K562 (cell line): ENCODE results near the gene LASP1. TPM values are rescaled to one million over a fixed set of nuclear protein-coding genes. Genes with fewer than 3 reads are reported as not detected.

ENCODE experiments used
- CXXC5 ChIP-seq: fragments of 250-450 bp; sonication (Bioruptor Pico); IDR thresholded peaks from 2 replicates; pipeline ENCODE4 v1.8.0; 2022; ENCODE audit warnings: inconsistent platforms, mild to moderate bottlenecking, moderate library complexity
- EGR1 ChIP-seq: fragments of 450-650 bp; conservative IDR thresholded peaks from 2 replicates; pipeline ENCODE4 v1.6.1; 2017; ENCODE audit warnings: mild to moderate bottlenecking
- FOXA3 ChIP-seq, 2 experiments: fragments of 450-650 bp in 1 of 2; sonication (generic) in 1 of 2; formaldehyde crosslinking; IDR thresholded peaks in 1 of 2; conservative IDR thresholded peaks in 1 of 2; 2 replicates each; pipeline versions ENCODE4 v1.4.0 to v1.8.0; 2020 to 2022; ENCODE audit warnings: mild to moderate bottlenecking in 2 of 2, missing genetic modification reagents in 1 of 2
- IRF2 ChIP-seq: sonication (generic); formaldehyde crosslinking; IDR thresholded peaks from 2 replicates; pipeline ENCODE4 v1.8.1; 2022; ENCODE audit warnings: mild to moderate bottlenecking, missing genetic modification reagents
- LARP7 ChIP-seq: fragments of 450-650 bp; IDR thresholded peaks from 2 replicates; pipeline ENCODE4 v1.6.1; 2016
- NONO ChIP-seq, 2 experiments: fragments of 200-400 bp in 1 of 2; fragments of 450-650 bp in 1 of 2; formaldehyde crosslinking in 1 of 2; IDR thresholded peaks; 2 replicates each; pipeline ENCODE4 v1.6.1; 2017; ENCODE audit warnings: low read depth in 2 of 2, mild to moderate bottlenecking in 2 of 2, moderate library complexity in 2 of 2, low read length in 1 of 2
- NR2F6 ChIP-seq: fragments of 450-650 bp; formaldehyde crosslinking; IDR thresholded peaks from 2 replicates; pipeline ENCODE4 v1.4.0; 2020; ENCODE audit warnings: mild to moderate bottlenecking
- PCBP1 ChIP-seq: fragments of 200-400 bp; formaldehyde crosslinking; IDR thresholded peaks from 2 replicates; pipeline ENCODE4 v1.6.1; 2018; ENCODE audit warnings: mild to moderate bottlenecking, low read depth, low read length; ENCODE audit not compliant: poor library complexity, severe bottlenecking
- PPARD ChIP-seq: fragments of 250-450 bp; sonication (Bioruptor Pico); IDR thresholded peaks from 2 replicates; pipeline ENCODE4 v1.8.0; 2022; ENCODE audit warnings: inconsistent platforms, mild to moderate bottlenecking, moderate library complexity
- SUPT5H ChIP-seq: fragments of 450-650 bp; IDR thresholded peaks from 2 replicates; pipeline ENCODE4 v1.6.1; 2016
- TEAD4 ChIP-seq, 2 experiments: sonication (generic) in 1 of 2; formaldehyde crosslinking in 1 of 2; IDR thresholded peaks; 2 replicates each; pipeline versions ENCODE4 v1.6.1 to v1.8.0; 2012 to 2022; ENCODE audit warnings: borderline replicate concordance in 1 of 2, inconsistent platforms in 1 of 2, low read length in 1 of 2, mild to moderate bottlenecking in 1 of 2, missing genetic modification reagents in 1 of 2
- ZFP1 ChIP-seq: fragments of 450-650 bp; formaldehyde crosslinking; IDR thresholded peaks from 2 replicates; pipeline ENCODE4 v1.4.0; 2020; ENCODE audit warnings: mild to moderate bottlenecking, mixed read lengths
- ZNF217 ChIP-seq: sonication (generic); formaldehyde crosslinking; IDR thresholded peaks from 2 replicates; pipeline ENCODE4 v1.8.0; 2022; ENCODE audit warnings: mild to moderate bottlenecking, missing genetic modification reagents
- polyA plus RNA-seq, 8 experiments: library from polyadenylated mRNA; depleted of rRNA in 4 of 8; stranded (reverse) in 5 of 8; unstranded in 3 of 8; fragments of >200 nt; fragmentation: Nextera tagmentation in 2 of 8; fragmentation: Illumina TruSeq in 1 of 8; extraction: Ambion mirVana in 2 of 8; extraction: Trizol in 1 of 8; gene quantifications; 2 replicates each; pipeline versions ENCODE4 v1.2.1 to v1.2.3, GENCODE V29; 2011 to 2014; ENCODE audit warnings: inconsistent platforms in 1 of 8, missing spikeins in 1 of 8
- total RNA-seq, 7 experiments: library from RNA; depleted of rRNA in 6 of 7; stranded (reverse); fragments of >200 nt in 6 of 7; fragmentation: Illumina TruSeq in 2 of 7; extraction: Trizol in 2 of 7; gene quantifications; 2 replicates each; pipeline versions ENCODE4 v1.2.1 to v1.2.3, GENCODE V29; 2011 to 2021; ENCODE audit warnings: low replicate concordance in 1 of 7
- TF ChIP-seq, protein P1 (sequence below), 2 experiments: IDR thresholded peaks; 2 replicates each; pipeline ENCODE4 v1.6.1; 2012; ENCODE audit warnings: improper control_type of control experiment in 2 of 2, low read depth in 2 of 2, low read length in 2 of 2, borderline replicate concordance in 1 of 2
- TF ChIP-seq, protein P2 (sequence below): sonication (generic); formaldehyde crosslinking; IDR thresholded peaks from 2 replicates; pipeline ENCODE4 v1.8.0; 2022; ENCODE audit warnings: mild to moderate bottlenecking, missing genetic modification reagents
- TF ChIP-seq, protein P3 (sequence below): fragments of 450-650 bp; IDR thresholded peaks from 2 replicates; pipeline ENCODE4 v1.6.1; 2016; ENCODE audit warnings: low read depth

LASP1 gene
- total and polyA plus RNA-seq, 9 of the 15 experiments (the other 6 are each of a cell fraction or from before 2014, with no cell fraction given), result 23.0 to 125 (median 55.3) TPM

DNA sequence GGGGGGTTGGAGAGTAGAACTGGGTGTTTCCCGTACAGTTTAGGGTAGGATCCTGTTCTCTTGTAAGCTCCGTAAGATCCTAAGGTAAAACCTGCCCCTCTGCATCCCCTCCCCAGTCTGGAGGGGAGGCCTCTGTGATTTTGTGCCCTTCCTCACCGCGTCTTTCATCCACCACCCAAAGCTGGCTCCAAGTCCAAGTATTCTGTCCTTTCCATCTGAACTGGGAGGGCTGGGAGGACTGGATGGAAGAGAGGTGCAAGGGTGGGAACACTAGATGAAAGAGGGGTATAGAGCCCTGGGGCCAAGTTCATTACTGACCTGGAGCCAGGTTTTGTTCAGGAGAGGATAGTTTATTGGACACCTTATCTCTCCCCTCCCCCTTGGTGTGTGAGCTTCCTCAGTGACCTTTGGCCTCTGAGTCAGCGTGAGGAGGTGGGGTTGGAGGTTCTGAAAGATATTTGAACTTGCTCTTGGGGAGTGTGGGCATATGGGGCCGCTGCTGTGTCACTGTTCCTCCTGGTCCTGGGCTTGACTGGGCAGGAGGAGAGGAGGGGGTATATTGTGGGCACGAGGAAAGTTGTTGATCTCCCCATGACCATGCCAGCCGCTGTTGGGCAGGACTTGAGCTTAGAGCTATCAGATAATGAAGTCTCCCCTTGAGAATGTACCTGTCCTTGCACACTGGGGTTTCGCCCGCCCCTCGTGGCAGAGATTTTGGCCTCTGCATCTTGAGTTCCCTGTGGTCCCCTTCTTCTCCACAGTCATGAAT is 1.6 kb downstream of the LASP1 start (continued):
- TF ChIP-seq, protein P1, sequence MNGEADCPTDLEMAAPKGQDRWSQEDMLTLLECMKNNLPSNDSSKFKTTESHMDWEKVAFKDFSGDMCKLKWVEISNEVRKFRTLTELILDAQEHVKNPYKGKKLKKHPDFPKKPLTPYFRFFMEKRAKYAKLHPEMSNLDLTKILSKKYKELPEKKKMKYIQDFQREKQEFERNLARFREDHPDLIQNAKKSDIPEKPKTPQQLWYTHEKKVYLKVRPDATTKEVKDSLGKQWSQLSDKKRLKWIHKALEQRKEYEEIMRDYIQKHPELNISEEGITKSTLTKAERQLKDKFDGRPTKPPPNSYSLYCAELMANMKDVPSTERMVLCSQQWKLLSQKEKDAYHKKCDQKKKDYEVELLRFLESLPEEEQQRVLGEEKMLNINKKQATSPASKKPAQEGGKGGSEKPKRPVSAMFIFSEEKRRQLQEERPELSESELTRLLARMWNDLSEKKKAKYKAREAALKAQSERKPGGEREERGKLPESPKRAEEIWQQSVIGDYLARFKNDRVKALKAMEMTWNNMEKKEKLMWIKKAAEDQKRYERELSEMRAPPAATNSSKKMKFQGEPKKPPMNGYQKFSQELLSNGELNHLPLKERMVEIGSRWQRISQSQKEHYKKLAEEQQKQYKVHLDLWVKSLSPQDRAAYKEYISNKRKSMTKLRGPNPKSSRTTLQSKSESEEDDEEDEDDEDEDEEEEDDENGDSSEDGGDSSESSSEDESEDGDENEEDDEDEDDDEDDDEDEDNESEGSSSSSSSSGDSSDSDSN (IDR thresholded peaks at IDR 0.05; ENCODE audit: borderline replicate concordance in 1 of 2, low read depth in 2 of 2, low read length in 2 of 2), result no peak
- TF ChIP-seq, protein P2, sequence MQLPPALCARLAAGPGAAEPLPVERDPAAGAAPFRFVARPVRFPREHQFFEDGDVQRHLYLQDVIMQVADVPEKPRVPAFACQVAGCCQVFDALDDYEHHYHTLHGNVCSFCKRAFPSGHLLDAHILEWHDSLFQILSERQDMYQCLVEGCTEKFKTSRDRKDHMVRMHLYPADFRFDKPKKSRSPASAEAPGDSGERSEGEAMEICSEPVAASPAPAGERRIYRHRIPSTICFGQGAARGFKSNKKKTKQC, result no peak
- no peak for TF ChIP-seq PPARD (CRISPR knock-in tag)
- peak; percentile 55; the same call in 1 of the 2 replicates for TF ChIP-seq NR2F6 (CRISPR knock-in tag)
- no peak for TF ChIP-seq NONO (IDR thresholded peaks at IDR 0.05; ENCODE audit: low read depth in 2 of 2, low read length in 1 of 2)
- TF ChIP-seq EGR1, result peak; percentile 70
- no peak for TF ChIP-seq ZNF217 (CRISPR knock-in tag)
- TF ChIP-seq, protein P3, sequence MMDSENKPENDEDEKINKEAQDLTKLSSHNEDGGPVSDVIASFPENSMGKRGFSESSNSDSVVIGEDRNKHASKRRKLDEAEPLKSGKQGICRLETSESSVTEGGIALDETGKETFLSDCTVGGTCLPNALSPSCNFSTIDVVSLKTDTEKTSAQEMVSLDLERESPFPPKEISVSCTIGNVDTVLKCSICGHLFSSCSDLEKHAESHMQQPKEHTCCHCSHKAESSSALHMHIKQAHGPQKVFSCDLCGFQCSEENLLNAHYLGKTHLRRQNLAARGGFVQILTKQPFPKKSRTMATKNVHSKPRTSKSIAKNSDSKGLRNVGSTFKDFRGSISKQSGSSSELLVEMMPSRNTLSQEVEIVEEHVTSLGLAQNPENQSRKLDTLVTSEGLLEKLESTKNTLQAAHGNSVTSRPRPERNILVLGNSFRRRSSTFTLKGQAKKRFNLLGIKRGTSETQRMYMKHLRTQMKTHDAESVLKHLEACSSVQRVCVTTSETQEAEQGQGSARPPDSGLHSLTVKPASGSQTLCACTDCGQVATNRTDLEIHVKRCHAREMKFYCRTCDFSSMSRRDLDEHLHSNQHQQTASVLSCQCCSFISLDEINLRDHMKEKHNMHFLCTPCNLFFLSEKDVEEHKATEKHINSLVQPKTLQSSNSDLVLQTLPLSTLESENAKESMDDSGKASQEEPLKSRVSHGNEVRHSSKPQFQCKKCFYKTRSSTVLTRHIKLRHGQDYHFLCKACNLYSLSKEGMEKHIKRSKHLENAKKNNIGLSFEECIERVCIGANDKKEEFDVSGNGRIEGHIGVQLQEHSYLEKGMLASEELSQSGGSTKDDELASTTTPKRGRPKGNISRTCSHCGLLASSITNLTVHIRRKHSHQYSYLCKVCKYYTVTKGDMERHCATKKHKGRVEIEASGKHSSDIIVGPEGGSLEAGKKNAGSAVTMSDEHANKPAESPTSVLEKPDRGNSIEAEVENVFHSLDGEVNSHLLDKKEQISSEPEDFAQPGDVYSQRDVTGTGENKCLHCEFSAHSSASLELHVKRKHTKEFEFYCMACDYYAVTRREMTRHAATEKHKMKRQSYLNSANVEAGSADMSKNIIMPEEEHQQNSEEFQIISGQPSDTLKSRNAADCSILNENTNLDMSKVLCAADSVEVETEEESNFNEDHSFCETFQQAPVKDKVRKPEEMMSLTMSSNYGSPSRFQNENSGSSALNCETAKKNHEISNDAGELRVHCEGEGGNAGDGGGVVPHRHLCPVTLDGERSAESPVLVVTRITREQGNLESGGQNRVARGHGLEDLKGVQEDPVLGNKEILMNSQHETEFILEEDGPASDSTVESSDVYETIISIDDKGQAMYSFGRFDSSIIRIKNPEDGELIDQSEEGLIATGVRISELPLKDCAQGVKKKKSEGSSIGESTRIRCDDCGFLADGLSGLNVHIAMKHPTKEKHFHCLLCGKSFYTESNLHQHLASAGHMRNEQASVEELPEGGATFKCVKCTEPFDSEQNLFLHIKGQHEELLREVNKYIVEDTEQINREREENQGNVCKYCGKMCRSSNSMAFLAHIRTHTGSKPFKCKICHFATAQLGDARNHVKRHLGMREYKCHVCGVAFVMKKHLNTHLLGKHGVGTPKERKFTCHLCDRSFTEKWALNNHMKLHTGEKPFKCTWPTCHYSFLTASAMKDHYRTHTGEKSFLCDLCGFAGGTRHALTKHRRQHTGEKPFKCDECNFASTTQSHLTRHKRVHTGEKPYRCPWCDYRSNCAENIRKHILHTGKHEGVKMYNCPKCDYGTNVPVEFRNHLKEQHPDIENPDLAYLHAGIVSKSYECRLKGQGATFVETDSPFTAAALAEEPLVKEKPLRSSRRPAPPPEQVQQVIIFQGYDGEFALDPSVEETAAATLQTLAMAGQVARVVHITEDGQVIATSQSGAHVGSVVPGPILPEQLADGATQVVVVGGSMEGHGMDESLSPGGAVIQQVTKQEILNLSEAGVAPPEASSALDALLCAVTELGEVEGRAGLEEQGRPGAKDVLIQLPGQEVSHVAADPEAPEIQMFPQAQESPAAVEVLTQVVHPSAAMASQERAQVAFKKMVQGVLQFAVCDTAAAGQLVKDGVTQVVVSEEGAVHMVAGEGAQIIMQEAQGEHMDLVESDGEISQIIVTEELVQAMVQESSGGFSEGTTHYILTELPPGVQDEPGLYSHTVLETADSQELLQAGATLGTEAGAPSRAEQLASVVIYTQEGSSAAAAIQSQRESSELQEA, result no peak
- TF ChIP-seq IRF2, result no peak
- no peak for TF ChIP-seq PCBP1
- TF ChIP-seq TEAD4 (IDR thresholded peaks at IDR 0.05; ENCODE audit: low read length), result peak; percentile 36; the same call in 1 of the 2 replicates
- TF ChIP-seq TEAD4 (CRISPR knock-in tag; IDR thresholded peaks at IDR 0.05; ENCODE audit: borderline replicate concordance), result no peak
- no peak for TF ChIP-seq ZFP1 (CRISPR knock-in tag)
- TF ChIP-seq SUPT5H, result peak; percentile 61
- peak; percentile 29 for TF ChIP-seq CXXC5 (CRISPR knock-in tag)
- TF ChIP-seq FOXA3 (CRISPR knock-in tag; conservative IDR thresholded peaks at IDR 0.05 in 1 of 2, IDR thresholded peaks at IDR 0.05 in 1 of 2), result no peak
- TF ChIP-seq LARP7, result no peak
